ENCODE data around the gene ZNF454. TPM values are rescaled to one million over a fixed set of nuclear protein-coding genes. Genes with fewer than 3 reads are reported as not detected.

ZNF454 gene
- total and polyA plus RNA-seq, 4 experiments from 2014 or later = 0.14 TPM; not detected in 3

DNA sequence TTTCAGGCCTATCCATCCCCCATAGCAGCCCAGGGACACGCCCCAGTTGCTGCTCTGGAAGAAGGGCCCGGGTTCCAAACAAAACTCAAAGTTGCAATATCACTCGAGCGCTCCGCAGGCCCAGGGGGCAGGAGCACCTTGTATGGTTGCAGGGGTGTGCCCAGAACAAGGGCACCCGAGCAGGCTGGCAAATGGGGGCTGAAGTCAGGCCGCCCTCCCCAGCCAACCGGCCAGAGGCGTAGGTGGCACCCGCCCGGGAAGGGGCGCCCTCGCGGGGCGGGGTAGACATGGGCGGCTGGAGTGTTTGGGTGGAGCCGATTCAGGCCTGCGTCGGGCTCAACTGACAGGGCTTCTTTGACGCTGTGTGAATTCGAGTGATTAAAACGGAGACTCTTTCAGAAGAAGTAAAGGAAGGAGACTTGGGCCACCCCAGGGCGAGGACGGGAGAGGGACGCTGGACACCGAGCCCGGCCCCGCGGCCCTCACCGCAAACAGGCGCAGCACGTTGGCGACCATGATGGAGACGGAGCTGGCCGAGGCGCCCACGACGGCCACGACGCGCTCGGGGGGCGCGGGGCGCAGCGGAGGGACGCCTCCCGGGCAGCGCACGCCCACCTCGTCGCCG lies 53.1 kb downstream of the ZNF454 start:
- H3K9me3 ChIP-seq (ENCODE audit: control insufficient read depth in 1 of 2, low read length in 2 of 2) = no peaks in the 10 kb centered on the region
- Mint-ChIP-seq H3K4me1 (peaks cover 0 to 5% (median 3%) of the 10 kb centered on the region in 4 donors), H3K9me3 (peaks cover 0 to 11% (median 3%) of the 10 kb centered on the region in 8 donors), H3K27me3 (peaks cover 10 to 23% of the 10 kb centered on the region in 2 donors), H3K4me3 (no peak overlapping the region), H3K36me3 (no peaks in the 10 kb centered on the region), H3K27ac (no peak overlapping the region)
- no peak for DNase-seq
- H3K4me3 ChIP-seq (ENCODE audit: low read length in 2 of 2) = no peak overlapping the region
- intact Hi-C loops (cut with micrococcal nuclease) = no loop called here
- no peaks in the 10 kb centered on the region for H3K36me3 ChIP-seq (ENCODE audit: insufficient read depth, low read length)
- no peak overlapping the region for H3K27ac ChIP-seq (ENCODE audit: low read depth, low read length)
- ChIA-PET CTCF (ENCODE audit: partially characterized antibody) (no interaction called here), POLR2A (ENCODE audit: partially characterized antibody) (no interaction called here)
- H3K4me1 ChIP-seq (ENCODE audit: insufficient read depth, low read length) = no peaks in the 10 kb centered on the region
- H3K27me3 ChIP-seq (ENCODE audit: insufficient read depth, low read length) = no peaks in the 10 kb centered on the region

DNA sequence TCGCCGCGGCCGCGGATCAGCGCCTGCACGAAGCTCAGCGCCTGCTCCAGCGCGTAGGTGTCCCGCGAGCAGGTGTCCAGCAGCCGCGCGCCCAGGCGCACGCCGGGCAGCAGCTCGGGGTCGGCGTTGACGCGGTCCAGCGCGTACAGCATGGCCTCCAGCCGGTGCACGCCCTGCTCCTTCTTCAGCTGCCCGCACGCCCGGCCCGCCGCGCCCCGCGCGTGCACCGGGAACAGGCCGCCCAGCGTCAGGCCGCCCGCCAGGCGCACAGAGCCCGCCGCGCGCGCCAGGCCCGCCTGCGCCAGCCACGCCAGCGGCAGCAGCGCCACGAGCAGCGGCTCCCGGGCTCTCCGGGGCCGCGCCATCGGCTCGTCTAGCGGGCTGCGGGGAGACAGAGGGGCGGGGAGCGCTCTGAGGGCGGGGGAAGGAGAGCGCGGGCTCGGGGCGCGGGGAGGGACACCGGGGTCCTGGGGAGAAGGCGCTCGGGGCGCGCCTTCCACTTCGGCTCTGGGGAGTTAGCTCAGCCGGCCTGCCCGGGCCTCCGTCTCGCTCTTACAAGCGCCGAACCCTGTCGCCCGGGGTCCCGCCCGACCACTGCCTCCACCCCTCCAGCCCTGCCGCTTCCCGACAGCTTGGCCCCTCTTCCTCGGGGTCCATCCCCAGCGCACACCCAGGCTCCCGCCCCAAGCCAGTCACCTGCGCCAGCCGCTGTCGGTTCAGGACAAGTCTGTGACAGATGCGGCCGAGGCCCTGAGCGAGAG lies 53.8 kb downstream of the ZNF454 start, which contains the start of gene GRM6:
Gene GRM6, minus strand, starts transcription at position 741 of the 761 bp plus-strand sequence. Its CDS starts 376 bp downstream, at position 365.
- intact Hi-C loops (cut with micrococcal nuclease) = no loop called here
- Histone ChIP-seq H3K27ac (ENCODE audit: low read depth, low read length) (no peak within 1 kb of the TSS), H3K9me3 (ENCODE audit: control insufficient read depth in 1 of 2, low read length in 2 of 2) (no peaks in the 10 kb centered on the region), H3K4me1 (ENCODE audit: insufficient read depth, low read length) (no peaks in the 10 kb centered on the region), H3K36me3 (ENCODE audit: insufficient read depth, low read length) (no peaks in the 10 kb centered on the region), H3K27me3 (ENCODE audit: insufficient read depth, low read length) (no peaks in the 10 kb centered on the region), H3K4me3 (ENCODE audit: low read length in 2 of 2) (no peak within 1 kb of the TSS)
- ChIA-PET CTCF (ENCODE audit: partially characterized antibody) (no interaction called here), POLR2A (ENCODE audit: partially characterized antibody) (no interaction called here)
- Mint-ChIP-seq H3K36me3 (no peaks in the 10 kb centered on the region), H3K4me3 (no peak within 1 kb of the TSS), H3K9me3 (peaks cover 0 to 8% (median 2%) of the 10 kb centered on the region in 8 donors), H3K4me1 (peaks cover 0 to 5% (median 3%) of the 10 kb centered on the region in 4 donors), H3K27me3 (peaks cover 10 to 23% of the 10 kb centered on the region in 2 donors), H3K27ac (peak within 1 kb of the TSS in 1 of 7 donors; percentile 62)
- DNase-seq = no peak

DNA sequence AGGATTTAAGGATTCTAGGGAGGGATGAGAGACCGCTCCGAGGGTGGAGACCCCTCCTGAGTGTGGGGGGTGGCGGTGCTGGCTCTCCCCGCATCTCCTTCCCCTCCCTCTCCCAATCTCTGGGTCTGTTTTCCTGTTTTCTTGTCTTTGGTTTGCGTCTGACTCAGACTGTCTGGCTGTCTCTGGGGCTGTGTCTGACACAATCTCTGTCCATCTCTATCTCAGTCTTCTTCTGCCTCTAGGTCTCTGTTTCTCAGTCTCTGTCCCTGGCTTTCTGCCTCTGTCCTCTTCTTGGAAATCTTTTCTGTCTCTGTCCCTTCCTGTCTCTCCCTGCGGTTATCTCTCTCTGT lies 54.3 kb downstream of the ZNF454 start:
- no peak overlapping the region for H3K4me3 ChIP-seq (ENCODE audit: low read length in 2 of 2)
- no peak for DNase-seq
- POLR2A ChIA-PET (ENCODE audit: partially characterized antibody) = no interaction called here
- CTCF ChIA-PET (ENCODE audit: partially characterized antibody) = no interaction called here
- peaks cover 0 to 5% (median 0%) of the 10 kb centered on the region in 8 donors for H3K9me3 Mint-ChIP-seq
- no peaks in the 10 kb centered on the region for H3K4me1 ChIP-seq (ENCODE audit: insufficient read depth, low read length)
- no peaks in the 10 kb centered on the region for H3K36me3 Mint-ChIP-seq
- H3K27ac Mint-ChIP-seq = peak overlapping the region in 1 of 7 donors; percentile 62
- peaks cover 11 to 20% of the 10 kb centered on the region in 2 donors for H3K27me3 Mint-ChIP-seq
- H3K4me3 Mint-ChIP-seq = no peak overlapping the region
- intact Hi-C loops (cut with micrococcal nuclease) = no loop called here
- H3K27me3 ChIP-seq (ENCODE audit: insufficient read depth, low read length) = no peaks in the 10 kb centered on the region
- H3K36me3 ChIP-seq (ENCODE audit: insufficient read depth, low read length) = no peaks in the 10 kb centered on the region
- no peak overlapping the region for H3K27ac ChIP-seq (ENCODE audit: low read depth, low read length)
- peaks cover 0 to 5% (median 3%) of the 10 kb centered on the region in 4 donors for H3K4me1 Mint-ChIP-seq
- H3K9me3 ChIP-seq (ENCODE audit: control insufficient read depth in 1 of 2, low read length in 2 of 2) = no peaks in the 10 kb centered on the region

DNA sequence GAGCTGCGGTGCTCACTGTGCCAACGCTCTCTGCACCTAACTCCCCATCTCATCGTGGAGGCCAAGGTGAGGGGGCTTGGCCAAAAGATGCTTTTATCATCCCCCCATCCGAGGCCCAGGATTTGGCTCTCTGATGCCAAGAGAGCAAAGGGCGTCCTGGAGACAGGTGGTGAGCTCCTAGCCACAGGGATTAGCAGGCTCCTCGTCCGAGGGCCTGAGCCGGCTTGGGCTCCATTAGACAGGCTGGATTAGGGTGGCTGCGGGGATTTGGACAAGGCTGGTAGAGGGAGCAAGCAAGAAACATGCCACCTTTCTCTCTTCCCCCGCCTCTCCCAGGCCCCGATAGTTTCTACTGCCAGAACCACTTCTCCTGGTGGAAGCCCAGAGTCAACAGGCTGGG lies 55.2 kb downstream of the ZNF454 start:
- Mint-ChIP-seq H3K4me3 (no peak overlapping the region), H3K36me3 (no peaks in the 10 kb centered on the region), H3K27me3 (peaks cover 13 to 22% of the 10 kb centered on the region in 2 donors), H3K9me3 (peaks cover 0 to 4% (median 0%) of the 10 kb centered on the region in 8 donors), H3K27ac (no peak overlapping the region), H3K4me1 (peaks cover 0 to 5% (median 3%) of the 10 kb centered on the region in 4 donors)
- intact Hi-C loops (cut with micrococcal nuclease) = no loop called here
- no peaks in the 10 kb centered on the region for H3K27me3 ChIP-seq (ENCODE audit: insufficient read depth, low read length)
- no peaks in the 10 kb centered on the region for H3K9me3 ChIP-seq (ENCODE audit: control insufficient read depth in 1 of 2, low read length in 2 of 2)
- CTCF ChIA-PET (ENCODE audit: partially characterized antibody) = no interaction called here
- no peaks in the 10 kb centered on the region for H3K36me3 ChIP-seq (ENCODE audit: insufficient read depth, low read length)
- H3K4me3 ChIP-seq (ENCODE audit: low read length in 2 of 2) = no peak overlapping the region
- no peaks in the 10 kb centered on the region for H3K4me1 ChIP-seq (ENCODE audit: insufficient read depth, low read length)
- no peak for DNase-seq
- no peak overlapping the region for H3K27ac ChIP-seq (ENCODE audit: low read depth, low read length)
- POLR2A ChIA-PET (ENCODE audit: partially characterized antibody) = no interaction called here

DNA sequence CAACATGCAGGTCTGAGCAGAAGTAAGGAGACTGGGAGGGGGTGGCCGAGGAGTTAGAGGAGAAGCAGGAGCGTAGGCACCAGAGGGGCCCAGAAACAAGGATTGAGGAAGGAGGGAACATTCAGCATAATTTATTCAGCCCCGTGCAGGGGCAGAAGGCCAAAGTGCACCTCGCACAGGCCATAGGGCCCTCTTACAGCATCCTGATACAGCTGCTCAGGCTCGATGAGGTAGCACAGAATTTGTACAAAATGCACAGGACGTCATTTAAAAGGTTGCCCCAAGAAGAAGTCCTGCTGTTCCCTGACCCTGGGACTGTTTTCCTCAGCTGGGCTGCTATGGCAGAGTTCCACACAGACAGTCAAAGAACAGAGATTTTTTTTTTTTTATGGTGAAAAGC lies 56.2 kb downstream of the ZNF454 start:
- Mint-ChIP-seq H3K9me3 (peaks cover 0 to 7% (median 4%) of the 10 kb centered on the region in 8 donors), H3K27ac (peak overlapping the region in 1 of 7 donors; percentile 41), H3K4me3 (no peak overlapping the region), H3K36me3 (no peaks in the 10 kb centered on the region), H3K4me1 (peaks cover 0 to 5% (median 3%) of the 10 kb centered on the region in 4 donors), H3K27me3 (peaks cover 16 to 21% of the 10 kb centered on the region in 2 donors)
- Histone ChIP-seq H3K4me1 (ENCODE audit: insufficient read depth, low read length) (no peaks in the 10 kb centered on the region), H3K27ac (ENCODE audit: low read depth, low read length) (no peak overlapping the region), H3K9me3 (ENCODE audit: control insufficient read depth in 1 of 2, low read length in 2 of 2) (no peaks in the 10 kb centered on the region), H3K27me3 (ENCODE audit: insufficient read depth, low read length) (no peaks in the 10 kb centered on the region), H3K36me3 (ENCODE audit: insufficient read depth, low read length) (no peaks in the 10 kb centered on the region), H3K4me3 (ENCODE audit: low read length in 2 of 2) (no peak overlapping the region)
- POLR2A ChIA-PET (ENCODE audit: partially characterized antibody) = no interaction called here
- no peak for DNase-seq
- CTCF ChIA-PET (ENCODE audit: partially characterized antibody) = no interaction called here
- intact Hi-C loops (cut with micrococcal nuclease) = no loop called here

DNA sequence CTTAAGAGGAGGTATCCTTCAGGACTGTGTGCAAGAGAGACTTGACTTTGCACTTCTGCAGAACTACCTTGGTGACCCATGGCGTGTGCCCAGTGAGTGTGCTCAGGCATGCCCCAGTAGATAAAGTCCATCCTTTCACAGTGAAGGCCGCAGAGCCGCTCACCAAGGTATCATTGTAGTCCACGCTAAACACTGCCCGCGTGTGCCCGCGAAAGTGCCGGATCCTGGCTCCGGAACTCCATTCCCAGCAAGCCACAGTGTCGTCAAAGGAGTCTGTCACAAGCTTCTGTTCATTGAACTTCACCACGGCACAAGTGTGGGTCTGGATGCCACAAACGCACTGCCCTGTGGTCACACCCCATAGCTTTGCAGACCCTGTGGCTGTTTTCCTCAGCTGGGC lies 57.4 kb downstream of the ZNF454 start:
- POLR2A ChIA-PET (ENCODE audit: partially characterized antibody) = no interaction called here
- Histone ChIP-seq H3K9me3 (ENCODE audit: control insufficient read depth in 1 of 2, low read length in 2 of 2) (no peaks in the 10 kb centered on the region), H3K36me3 (ENCODE audit: insufficient read depth, low read length) (no peaks in the 10 kb centered on the region), H3K4me3 (ENCODE audit: low read length in 2 of 2) (no peak overlapping the region), H3K4me1 (ENCODE audit: insufficient read depth, low read length) (no peaks in the 10 kb centered on the region), H3K27me3 (ENCODE audit: insufficient read depth, low read length) (no peaks in the 10 kb centered on the region), H3K27ac (ENCODE audit: low read depth, low read length) (no peak overlapping the region)
- H3K27ac Mint-ChIP-seq = no peak overlapping the region
- H3K9me3 Mint-ChIP-seq = peaks cover 3 to 14% (median 8%) of the 10 kb centered on the region in 8 donors
- peaks cover 0 to 5% (median 3%) of the 10 kb centered on the region in 4 donors for H3K4me1 Mint-ChIP-seq
- CTCF ChIA-PET (ENCODE audit: partially characterized antibody) = no interaction called here
- DNase-seq = no peak
- no peak overlapping the region for H3K4me3 Mint-ChIP-seq
- no peaks in the 10 kb centered on the region for H3K36me3 Mint-ChIP-seq
- peaks cover 20 to 23% of the 10 kb centered on the region in 2 donors for H3K27me3 Mint-ChIP-seq
- intact Hi-C loops (cut with micrococcal nuclease) = no loop called here

DNA sequence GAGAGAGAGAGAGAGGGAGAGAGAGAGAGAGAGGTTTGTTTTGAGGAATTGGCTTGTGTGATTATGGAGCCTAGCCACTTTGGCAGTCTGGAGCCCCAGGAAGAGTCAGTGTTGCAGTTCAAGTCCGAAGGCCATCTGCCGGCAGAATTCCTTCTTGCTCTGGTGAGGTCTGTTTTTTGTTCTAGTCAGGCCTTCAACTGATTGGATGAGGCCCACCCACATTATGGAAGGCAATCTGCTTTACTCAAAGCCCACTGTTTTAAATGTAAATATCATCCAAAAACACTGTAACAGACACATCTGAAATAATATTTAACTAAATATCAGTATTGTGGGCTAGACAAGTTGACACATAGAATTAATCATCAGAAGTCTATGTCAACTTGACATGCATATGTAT lies 65.6 kb downstream of the ZNF454 start:
- H3K27ac ChIP-seq (ENCODE audit: low read depth, low read length) = no peak overlapping the region
- no peak overlapping the region for H3K27ac Mint-ChIP-seq
- DNase-seq = no peak
- CTCF ChIA-PET (ENCODE audit: partially characterized antibody) = no interaction called here
- H3K4me1 Mint-ChIP-seq = peaks cover 0 to 1% (median 0%) of the 10 kb centered on the region in 4 donors
- no peaks in the 10 kb centered on the region for H3K36me3 ChIP-seq (ENCODE audit: insufficient read depth, low read length)
- peaks cover 0 to 4% of the 10 kb centered on the region in 2 donors for H3K36me3 Mint-ChIP-seq
- H3K4me1 ChIP-seq (ENCODE audit: insufficient read depth, low read length) = no peaks in the 10 kb centered on the region
- no peaks in the 10 kb centered on the region for H3K9me3 ChIP-seq (ENCODE audit: control insufficient read depth in 1 of 2, low read length in 2 of 2)
- H3K27me3 Mint-ChIP-seq = peaks cover 14 to 16% of the 10 kb centered on the region in 2 donors
- intact Hi-C loops (cut with micrococcal nuclease) = no loop called here
- H3K4me3 ChIP-seq (ENCODE audit: low read length in 2 of 2) = no peak overlapping the region
- H3K9me3 Mint-ChIP-seq = peaks cover 13 to 67% (median 30%) of the 10 kb centered on the region in 8 donors
- POLR2A ChIA-PET (ENCODE audit: partially characterized antibody) = no interaction called here
- H3K27me3 ChIP-seq (ENCODE audit: insufficient read depth, low read length) = no peaks in the 10 kb centered on the region
- no peak overlapping the region for H3K4me3 Mint-ChIP-seq
